Measurements from ENCODE around the gene SNX15.

DNA sequence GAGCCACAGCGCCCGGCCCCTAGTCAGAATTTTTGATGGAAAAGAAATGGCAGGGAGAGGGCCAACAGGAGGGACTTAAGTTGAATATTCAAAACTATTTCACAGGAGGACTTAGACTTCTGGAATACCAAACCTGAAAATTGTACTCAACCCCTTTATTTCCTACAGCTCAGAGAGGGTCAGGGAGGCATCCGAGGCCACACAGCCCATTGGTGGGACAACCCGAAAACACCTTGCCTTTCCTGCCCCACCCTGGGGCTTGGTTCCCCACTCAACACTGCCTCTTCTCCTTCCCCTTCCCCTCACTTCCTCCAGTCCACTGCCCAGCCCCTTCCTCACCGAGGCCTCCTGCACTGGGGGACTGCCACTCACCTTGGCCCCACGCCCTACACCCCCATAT is 29.8 kb downstream of the SNX15 start:
- TF ChIP-seq POLR2A (IDR thresholded peaks at IDR 0.05) (no peak), CTCF (IDR thresholded peaks at IDR 0.05) (no peak), EP300 (IDR thresholded peaks at IDR 0.05) (no peak)
